ENCODE data around the gene UGT8.
"Not testable (repeated sequence)": the region's sequence is repeated elsewhere in the genome, so short reads cannot be mapped to it uniquely, and the experiment has no call there.

Gene UGT8

GRCh38 chr4:114606245-114606644, 7.6 kb downstream of the UGT8 start:
- no peak for DNase-seq (ENCODE audit: low read depth in 2 of 2)

- DNase-seq (ENCODE audit: low read depth in 2 of 2): no peak
These were observed 8.4 kb downstream of the UGT8 start for GRCh38 chr4:114607056-114607455.

- DNase-seq (ENCODE audit: low read depth in 2 of 2): no peak
These were observed 15.0 kb downstream of the UGT8 start for GRCh38 chr4:114613560-114613959.

GRCh38 chr4:114615435-114615834, 16.8 kb downstream of the UGT8 start:
- no peak for DNase-seq (ENCODE audit: low read depth in 2 of 2)

- not testable (repeated sequence) for DNase-seq (ENCODE audit: low read depth in 2 of 2)
These were observed 17.4 kb downstream of the UGT8 start for GRCh38 chr4:114616036-114616435.

GRCh38 chr4:114626196-114626595, 27.6 kb downstream of the UGT8 start:
- no peak for DNase-seq (ENCODE audit: low read depth in 2 of 2)

- DNase-seq (ENCODE audit: low read depth in 2 of 2): no peak
These were observed 37.8 kb downstream of the UGT8 start for GRCh38 chr4:114636192-114636935.

- no peak for DNase-seq (ENCODE audit: low read depth in 2 of 2)
These were observed 43.7 kb downstream of the UGT8 start for GRCh38 chr4:114642173-114642780.

- DNase-seq (ENCODE audit: low read depth in 2 of 2): no peak
These were observed 51.3 kb downstream of the UGT8 start for GRCh38 chr4:114649908-114650307.

GRCh38 chr4:114653675-114654074, 55.1 kb downstream of the UGT8 start:
- no peak for DNase-seq (ENCODE audit: low read depth in 2 of 2)

- no peak for DNase-seq (ENCODE audit: low read depth in 2 of 2)
These were observed 56.0 kb downstream of the UGT8 start for GRCh38 chr4:114654592-114654991.

GRCh38 chr4:114658179-114658578, 59.6 kb downstream of the UGT8 start:
- DNase-seq (ENCODE audit: low read depth in 2 of 2): no peak

GRCh38 chr4:114658776-114659175, 60.2 kb downstream of the UGT8 start:
- DNase-seq (ENCODE audit: low read depth in 2 of 2): no peak

GRCh38 chr4:114659386-114660008, 60.9 kb downstream of the UGT8 start:
- no peak for DNase-seq (ENCODE audit: low read depth in 2 of 2)

- DNase-seq (ENCODE audit: low read depth in 2 of 2): no peak
These were observed 64.5 kb downstream of the UGT8 start for GRCh38 chr4:114663083-114663482.

- no peak for DNase-seq (ENCODE audit: low read depth in 2 of 2)
These were observed 70.0 kb downstream of the UGT8 start for GRCh38 chr4:114668577-114668976.

GRCh38 chr4:114670733-114671132, 72.1 kb downstream of the UGT8 start:
- not testable (repeated sequence) for DNase-seq (ENCODE audit: low read depth in 2 of 2)

- DNase-seq (ENCODE audit: low read depth in 2 of 2): no peak
These were observed 74.7 kb downstream of the UGT8 start for GRCh38 chr4:114673306-114673705.

- no peak for DNase-seq (ENCODE audit: low read depth in 2 of 2)
These were observed 75.5 kb downstream of the UGT8 start for GRCh38 chr4:114674080-114674479.

GRCh38 chr4:114677346-114677979, 78.9 kb downstream of the UGT8 start:
- no peak for DNase-seq (ENCODE audit: low read depth in 2 of 2)

- no peak for DNase-seq (ENCODE audit: low read depth in 2 of 2)
These were observed 85.9 kb downstream of the UGT8 start for GRCh38 chr4:114684462-114684861.

- DNase-seq (ENCODE audit: low read depth in 2 of 2): no peak
These were observed 89.5 kb downstream of the UGT8 start for GRCh38 chr4:114688059-114688458.

GRCh38 chr4:114690571-114690970, 92.0 kb downstream of the UGT8 start:
- DNase-seq (ENCODE audit: low read depth in 2 of 2): no peak

All from stimulated activated CD4-positive, alpha-beta T cell treated with anti-CD3 and anti-CD28 coated beads, Interleukin-1b, Interleukin-23, amount 100 ng/mL, for 1 hour (primary cell).